Adrenal gland (tissue), 12 donors: ENCODE measurements around the gene RTP4. TPM values are rescaled to one million over a fixed set of nuclear protein-coding genes. Genes with fewer than 3 reads are reported as not detected.

Experiments used
- DNase-seq, 7 donors: peaks; one replicate each; pipeline ENCODE4 v3.0.0-alpha.2; 2019 to 2020
- H3K27ac ChIP-seq, 5 donors: fragments of 200-600 bp; sonication (generic) in 4 of 5; 1 replicate in 3 of 5; 2 replicates in 2 of 5; pipeline versions ENCODE4 v1.5.1 to v1.8.0; 2016 to 2020; ENCODE audit warnings: mild to moderate bottlenecking in 1 of 5
- H3K27me3 ChIP-seq: fragments of 200-600 bp; 2 replicates; pipeline ENCODE4 v1.8.0; 2021
- H3K36me3 ChIP-seq, 2 donors: fragments of 200-600 bp; replicated peaks in 1 of 2; 1 replicate in 1 of 2; 2 replicates in 1 of 2; pipeline versions ENCODE4 v1.5.1 to v1.8.0; 2018 to 2022
- H3K4me1 ChIP-seq, 2 donors: fragments of 200-600 bp; replicated peaks in 1 of 2; 1 replicate in 1 of 2; 2 replicates in 1 of 2; pipeline versions ENCODE4 v1.5.1 to v1.8.0; 2018 to 2021
- H3K4me3 ChIP-seq, 4 donors: fragments of 200-600 bp; sonication (generic) in 3 of 4; one replicate each; pipeline ENCODE4 v1.5.1; 2016 to 2018
- H3K9me3 ChIP-seq, 3 donors: fragments of 200-600 bp; sonication (generic) in 1 of 3; replicated peaks in 1 of 3; 1 replicate in 2 of 3; 2 replicates in 1 of 3; pipeline versions ENCODE4 v1.5.1 to v1.8.0; 2016 to 2021
- POLR2A ChIP-seq, 2 donors: fragments of 450-650 bp; IDR thresholded peaks; one replicate each; pipeline ENCODE4 v1.6.1; 2017; ENCODE audit warnings: antibody characterized with exemption in 2 of 2, mild to moderate bottlenecking in 2 of 2, moderate library complexity in 1 of 2
- WGBS, 4 donors: extraction: QIAGEN DNeasy Blood & Tissue Kit in 2 of 4; methylation state at CpG; one replicate each; pipeline versions ENCODE4 v1.1.5 to v1.1.7; 2013 to 2017; 5-methylcytosine and 5-hydroxymethylcytosine counted together
- intact Hi-C, 2 donors: fragments of 100-400 bp; cut with DNase I; formaldehyde crosslinking; loops; one replicate each; pipeline versions ENCODE4 v1.14.1 to v1.15.0; 2022 to 2023
- polyA plus RNA-seq, 3 donors: library from polyadenylated mRNA; stranded (reverse); fragments of 200-250 nt in 2 of 3; fragments of 350-450 nt in 1 of 3; fragmentation: Illumina TruSeq in 1 of 3; extraction: RNeasy Lipid Tissue Mini Kit (QIAGEN cat#74804) in 1 of 3; gene quantifications; one replicate each; pipeline ENCODE4 v1.2.3, GENCODE V29; 2013 to 2014
- total RNA-seq, 9 donors: library from RNA; depleted of rRNA in 4 of 9; stranded (reverse); fragments of >200 nt in 4 of 9; fragments of 120-200 nt in 1 of 9; fragmentation: NEBNext Ultra II Directional in 1 of 9; extraction: Animal tissue kit (Norgen Biotek cat#: 25700) in 1 of 9; gene quantifications; one replicate each; pipeline versions ENCODE4 v1.1.0 to v1.2.4, GENCODE V29; 2013 to 2023
- TF ChIP-seq, protein P1 (sequence below), 6 experiments: fragments of 450-650 bp in 4 of 6; fragments of 200-600 bp in 2 of 6; sonication (generic) in 1 of 6; IDR thresholded peaks; 1 replicate in 5 of 6; 2 replicates in 1 of 6; pipeline versions ENCODE4 v1.5.1 to v1.8.0; 2016 to 2021; ENCODE audit warnings: antibody characterized with exemption in 6 of 6, mild to moderate bottlenecking in 2 of 6, moderate library complexity in 1 of 6
- donor health status: healthy with polysubstance abuse.
- donor health status: Bipolar disorder and iron deficiency.
- donor health status: DM: yes; HTN: yes; CAD: no.
- donor health status: DM: no; HTN: no; CAD: no.
- donor health status: DM: no; HTN: no; CAD: no.
- donor health status: DM: yes; HTN: yes; CAD: no.

The RTP4 gene
- total and polyA plus RNA-seq, 12 donors: 1.0 to 6.7 (median 3.6) TPM

- WGBS, 4 donors: 74 to 87% (median 85%) methylated on average over 1 of the region's 1 CpG
- Histone ChIP-seq H3K9me3 (no peaks in the 10 kb centered on the region), H3K27me3 (no peaks in the 10 kb centered on the region), H3K4me1 (no peaks in the 10 kb centered on the region), H3K27ac (no peak overlapping the region), H3K36me3 (no peaks in the 10 kb centered on the region), H3K4me3 (no peak overlapping the region)
- TF ChIP-seq POLR2A (IDR thresholded peaks at IDR 0.05): no peak
- TF ChIP-seq, protein P1, sequence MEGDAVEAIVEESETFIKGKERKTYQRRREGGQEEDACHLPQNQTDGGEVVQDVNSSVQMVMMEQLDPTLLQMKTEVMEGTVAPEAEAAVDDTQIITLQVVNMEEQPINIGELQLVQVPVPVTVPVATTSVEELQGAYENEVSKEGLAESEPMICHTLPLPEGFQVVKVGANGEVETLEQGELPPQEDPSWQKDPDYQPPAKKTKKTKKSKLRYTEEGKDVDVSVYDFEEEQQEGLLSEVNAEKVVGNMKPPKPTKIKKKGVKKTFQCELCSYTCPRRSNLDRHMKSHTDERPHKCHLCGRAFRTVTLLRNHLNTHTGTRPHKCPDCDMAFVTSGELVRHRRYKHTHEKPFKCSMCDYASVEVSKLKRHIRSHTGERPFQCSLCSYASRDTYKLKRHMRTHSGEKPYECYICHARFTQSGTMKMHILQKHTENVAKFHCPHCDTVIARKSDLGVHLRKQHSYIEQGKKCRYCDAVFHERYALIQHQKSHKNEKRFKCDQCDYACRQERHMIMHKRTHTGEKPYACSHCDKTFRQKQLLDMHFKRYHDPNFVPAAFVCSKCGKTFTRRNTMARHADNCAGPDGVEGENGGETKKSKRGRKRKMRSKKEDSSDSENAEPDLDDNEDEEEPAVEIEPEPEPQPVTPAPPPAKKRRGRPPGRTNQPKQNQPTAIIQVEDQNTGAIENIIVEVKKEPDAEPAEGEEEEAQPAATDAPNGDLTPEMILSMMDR (IDR thresholded peaks at IDR 0.05): no peak
- no peak for DNase-seq
- intact Hi-C loops: no loop called here
These were observed 27.6 kb upstream of the RTP4 start for GRCh38 chr3:187340578-187340977.

GRCh38 chr3:187342255-187342654 is 25.9 kb upstream of the RTP4 start:
- intact Hi-C loops: no loop called here
- no peaks in the 10 kb centered on the region for H3K9me3 ChIP-seq
- H3K27me3 ChIP-seq: no peaks in the 10 kb centered on the region
- H3K4me1 ChIP-seq: no peaks in the 10 kb centered on the region
- H3K4me3 ChIP-seq: no peak overlapping the region
- no peak overlapping the region for H3K27ac ChIP-seq
- no peaks in the 10 kb centered on the region for H3K36me3 ChIP-seq
- TF ChIP-seq, protein P1 (IDR thresholded peaks at IDR 0.05): no peak
- no peak for TF ChIP-seq POLR2A (IDR thresholded peaks at IDR 0.05)
- DNase-seq: no peak
- WGBS, 4 donors: 70 to 84% (median 75%) methylated on average over 4 of the region's 4 CpGs

GRCh38 chr3:187343670-187344069 is 24.5 kb upstream of the RTP4 start:
- TF ChIP-seq, protein P1 (IDR thresholded peaks at IDR 0.05): no peak
- TF ChIP-seq POLR2A (IDR thresholded peaks at IDR 0.05): no peak
- DNase-seq: no peak
- H3K27ac ChIP-seq: no peak overlapping the region
- H3K4me1 ChIP-seq: no peaks in the 10 kb centered on the region
- H3K27me3 ChIP-seq: no peaks in the 10 kb centered on the region
- H3K9me3 ChIP-seq: no peaks in the 10 kb centered on the region
- no peak overlapping the region for H3K4me3 ChIP-seq
- H3K36me3 ChIP-seq: no peaks in the 10 kb centered on the region
- WGBS, 4 donors: 54 to 70% (median 66%) methylated on average over 1 of the region's 1 CpG
- intact Hi-C loops: no loop called here

DNA sequence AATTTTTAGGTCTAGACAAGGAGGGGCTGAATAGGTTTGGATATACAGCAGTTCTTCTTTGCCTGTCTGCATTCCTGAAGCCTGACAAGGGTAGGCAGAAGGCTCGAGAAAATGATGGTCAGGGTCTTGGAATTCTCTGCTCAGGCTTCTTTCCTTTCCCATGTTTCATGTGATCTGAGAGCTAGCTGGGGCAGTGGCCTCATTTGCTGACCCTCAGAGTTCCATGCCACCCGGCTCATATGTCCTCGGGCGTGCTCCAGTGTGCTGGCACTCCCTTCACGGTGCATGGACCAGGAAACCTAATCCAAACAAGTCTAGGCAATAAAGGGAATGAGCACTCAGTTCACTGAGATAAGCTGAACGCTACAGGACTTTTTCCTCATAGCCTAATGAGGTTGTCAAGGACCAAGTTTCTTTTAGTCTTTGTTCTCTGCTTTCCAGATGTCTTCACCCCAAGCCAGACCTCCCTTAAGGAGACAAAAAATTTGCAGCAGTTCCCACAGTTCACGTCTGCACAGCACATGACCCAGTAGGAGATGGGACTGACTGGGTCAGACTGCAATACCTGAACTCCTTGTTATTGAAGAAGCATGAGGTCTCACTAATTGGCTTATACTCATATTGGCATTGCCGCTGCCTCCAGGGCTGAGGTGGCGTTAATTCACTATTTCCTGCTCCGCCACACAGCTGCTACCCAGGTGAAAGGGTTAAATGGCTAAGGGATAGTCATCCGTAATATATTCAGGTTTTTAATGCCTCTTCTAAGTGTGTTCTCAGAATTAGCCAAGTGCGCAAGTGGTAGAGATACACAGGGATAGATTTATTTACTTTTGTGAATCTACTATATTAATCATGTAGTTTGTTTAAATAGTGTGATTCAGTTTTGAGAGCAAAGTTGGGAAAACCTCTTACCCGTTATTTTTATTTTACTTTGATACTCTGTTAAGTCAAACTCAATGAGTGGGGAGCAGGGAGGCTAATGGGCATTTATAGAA is 15.3 kb upstream of the RTP4 start:
- Histone ChIP-seq H3K4me3 (no peak overlapping the region), H3K36me3 (no peaks in the 10 kb centered on the region), H3K4me1 (no peaks in the 10 kb centered on the region), H3K9me3 (no peaks in the 10 kb centered on the region), H3K27ac (no peak overlapping the region), H3K27me3 (no peaks in the 10 kb centered on the region)
- TF ChIP-seq, protein P1 (IDR thresholded peaks at IDR 0.05): no peak
- no peak for TF ChIP-seq POLR2A (IDR thresholded peaks at IDR 0.05)
- intact Hi-C loops: no loop called here
- WGBS, 4 donors: 70 to 75% (median 72%) methylated on average over 12 to 13 of the region's 13 CpGs
- DNase-seq: no peak
